Measurements from ENCODE around the gene RIC3.

RIC3 gene

GRCh38 chr11:8205566-8205965 is 36.7 kb upstream of the RIC3 start:
- Histone ChIP-seq H3K27ac (ENCODE audit: low read depth, low read length, poor library complexity, severe bottlenecking) (no peak overlapping the region), H3F3A (ENCODE audit: insufficient read depth, low read length) (no peaks in the 10 kb centered on the region), H3K4me1 (ENCODE audit: insufficient read depth, low read length, severe bottlenecking) (no peaks in the 10 kb centered on the region)

GRCh38 chr11:8204596-8204995 is 35.8 kb upstream of the RIC3 start:
- no peaks in the 10 kb centered on the region for H3K9me2 ChIP-seq (ENCODE audit: low read depth, low read length)
- H3K36me3 ChIP-seq (ENCODE audit: insufficient read depth, low read length) = no peaks in the 10 kb centered on the region
- no peaks in the 10 kb centered on the region for H3F3A ChIP-seq (ENCODE audit: insufficient read depth, low read length)
- H2AFZ ChIP-seq (ENCODE audit: low read length) = no peak overlapping the region
- H3K4me3 ChIP-seq (ENCODE audit: low read depth, low read length, poor library complexity, severe bottlenecking) = no peak overlapping the region
- no peaks in the 10 kb centered on the region for H3K9me3 ChIP-seq (ENCODE audit: low read length)
- H3K79me2 ChIP-seq (ENCODE audit: insufficient read depth, low read length) = no peaks in the 10 kb centered on the region
- TF ChIP-seq EZH2 (IDR thresholded peaks at IDR 0.05; ENCODE audit: borderline replicate concordance, low read length) (no peak), CTCF (IDR thresholded peaks at IDR 0.05; ENCODE audit: low read length) (no peak)
- no peak overlapping the region for H3K4me2 ChIP-seq (ENCODE audit: low read length)
- no peaks in the 10 kb centered on the region for H4K20me1 ChIP-seq (ENCODE audit: insufficient read depth, low read length)
- H3K4me1 ChIP-seq (ENCODE audit: insufficient read depth, low read length, severe bottlenecking) = no peaks in the 10 kb centered on the region
- H3K27me3 ChIP-seq (ENCODE audit: insufficient read depth, low read length) = 0 out of 2 replicates have a peak, but pooled peaks cover 4% of the 10 kb centered on the region
- no peak overlapping the region for H3K27ac ChIP-seq (ENCODE audit: low read depth, low read length, poor library complexity, severe bottlenecking)
- H3K9ac ChIP-seq (ENCODE audit: low read length) = no peak overlapping the region

More at GRCh38 chr11:8205566-8205965, 36.7 kb upstream of the RIC3 start:
- no peaks in the 10 kb centered on the region for H4K20me1 ChIP-seq (ENCODE audit: insufficient read depth, low read length)
- H3K9me2 ChIP-seq (ENCODE audit: low read depth, low read length) = no peaks in the 10 kb centered on the region
- TF ChIP-seq EZH2 (IDR thresholded peaks at IDR 0.05; ENCODE audit: borderline replicate concordance, low read length) = no peak
- TF ChIP-seq CTCF (IDR thresholded peaks at IDR 0.05; ENCODE audit: low read length) = no peak
- no peak overlapping the region for H3K4me2 ChIP-seq (ENCODE audit: low read length)
- no peaks in the 10 kb centered on the region for H3K36me3 ChIP-seq (ENCODE audit: insufficient read depth, low read length)
- no peak overlapping the region for H3K4me3 ChIP-seq (ENCODE audit: low read depth, low read length, poor library complexity, severe bottlenecking)
- H3K9me3 ChIP-seq (ENCODE audit: low read length) = no peaks in the 10 kb centered on the region
- H3K9ac ChIP-seq (ENCODE audit: low read length) = no peak overlapping the region
- H3K27me3 ChIP-seq (ENCODE audit: insufficient read depth, low read length) = 0 out of 2 replicates have a peak, but pooled peaks cover 4% of the 10 kb centered on the region
- no peaks in the 10 kb centered on the region for H3K79me2 ChIP-seq (ENCODE audit: insufficient read depth, low read length)
- no peak overlapping the region for H2AFZ ChIP-seq (ENCODE audit: low read length)

- Histone ChIP-seq H3K36me3 (ENCODE audit: insufficient read depth, low read length) (no peaks in the 10 kb centered on the region), H3K9me3 (ENCODE audit: low read length) (no peaks in the 10 kb centered on the region), H3K27me3 (ENCODE audit: insufficient read depth, low read length) (0 out of 2 replicates have a peak, but pooled peaks cover 4% of the 10 kb centered on the region), H3K27ac (ENCODE audit: low read depth, low read length, poor library complexity, severe bottlenecking) (no peak overlapping the region), H4K20me1 (ENCODE audit: insufficient read depth, low read length) (no peaks in the 10 kb centered on the region), H3K9me2 (ENCODE audit: low read depth, low read length) (no peaks in the 10 kb centered on the region), H3K79me2 (ENCODE audit: insufficient read depth, low read length) (no peaks in the 10 kb centered on the region), H3K4me1 (ENCODE audit: insufficient read depth, low read length, severe bottlenecking) (no peaks in the 10 kb centered on the region), H3K4me3 (ENCODE audit: low read depth, low read length, poor library complexity, severe bottlenecking) (no peak overlapping the region), H3K4me2 (ENCODE audit: low read length) (no peak overlapping the region), H2AFZ (ENCODE audit: low read length) (no peak overlapping the region), H3F3A (ENCODE audit: insufficient read depth, low read length) (no peaks in the 10 kb centered on the region), H3K9ac (ENCODE audit: low read length) (no peak overlapping the region)
- no peak for TF ChIP-seq EZH2 (IDR thresholded peaks at IDR 0.05; ENCODE audit: borderline replicate concordance, low read length)
- no peak for TF ChIP-seq CTCF (IDR thresholded peaks at IDR 0.05; ENCODE audit: low read length)
Observed at GRCh38 chr11:8204025-8204424, 35.2 kb upstream of the RIC3 start.

Measured in OCI-LY1 (cell line).